ENCODE data around the gene CCK.

DNA sequence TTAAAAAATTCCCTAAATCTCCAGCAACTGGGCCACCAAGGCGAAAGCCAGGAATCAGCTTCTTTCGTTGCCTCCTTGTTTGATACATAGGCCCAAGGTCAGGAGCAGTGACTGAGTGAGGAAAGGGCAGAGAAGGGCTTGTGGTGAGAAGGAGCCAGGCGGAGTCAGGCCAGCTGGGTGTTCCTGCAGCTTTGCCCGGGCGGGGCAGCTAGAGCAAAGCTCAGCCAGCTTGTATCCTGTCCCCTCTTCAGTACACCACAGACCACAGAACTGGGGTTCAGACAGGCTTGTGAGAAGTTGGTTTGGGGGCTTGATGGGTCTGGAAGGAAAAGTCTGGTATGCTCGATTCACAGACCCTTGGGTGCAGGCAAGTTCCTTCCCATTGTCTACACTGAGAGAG is 52.6 kb downstream of the CCK start:
- TF ChIP-seq, protein P1, sequence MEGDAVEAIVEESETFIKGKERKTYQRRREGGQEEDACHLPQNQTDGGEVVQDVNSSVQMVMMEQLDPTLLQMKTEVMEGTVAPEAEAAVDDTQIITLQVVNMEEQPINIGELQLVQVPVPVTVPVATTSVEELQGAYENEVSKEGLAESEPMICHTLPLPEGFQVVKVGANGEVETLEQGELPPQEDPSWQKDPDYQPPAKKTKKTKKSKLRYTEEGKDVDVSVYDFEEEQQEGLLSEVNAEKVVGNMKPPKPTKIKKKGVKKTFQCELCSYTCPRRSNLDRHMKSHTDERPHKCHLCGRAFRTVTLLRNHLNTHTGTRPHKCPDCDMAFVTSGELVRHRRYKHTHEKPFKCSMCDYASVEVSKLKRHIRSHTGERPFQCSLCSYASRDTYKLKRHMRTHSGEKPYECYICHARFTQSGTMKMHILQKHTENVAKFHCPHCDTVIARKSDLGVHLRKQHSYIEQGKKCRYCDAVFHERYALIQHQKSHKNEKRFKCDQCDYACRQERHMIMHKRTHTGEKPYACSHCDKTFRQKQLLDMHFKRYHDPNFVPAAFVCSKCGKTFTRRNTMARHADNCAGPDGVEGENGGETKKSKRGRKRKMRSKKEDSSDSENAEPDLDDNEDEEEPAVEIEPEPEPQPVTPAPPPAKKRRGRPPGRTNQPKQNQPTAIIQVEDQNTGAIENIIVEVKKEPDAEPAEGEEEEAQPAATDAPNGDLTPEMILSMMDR (IDR thresholded peaks at IDR 0.05 in 8 of 11, conservative IDR thresholded peaks at IDR 0.05 in 3 of 11), result no peak
- TF ChIP-seq POLR2A (IDR thresholded peaks at IDR 0.05), result no peak

Data from spleen (tissue), 7 donors.